K562 (cell line): ENCODE measurements around the gene UNC119.

Source experiments
- BMI1 ChIP-seq: fragments of 150-350 bp; IDR thresholded peaks from 2 replicates; pipeline ENCODE4 v1.6.1; 2014; ENCODE audit warnings: low read length
- CTCF ChIP-seq, 3 experiments: IDR thresholded peaks in 2 of 3; conservative IDR thresholded peaks in 1 of 3; 2 replicates each; pipeline ENCODE4 v1.5.1; 2011 to 2012; ENCODE audit warnings: low read length in 3 of 3, mild to moderate bottlenecking in 3 of 3, control low read depth in 2 of 3, improper control_type of control experiment in 1 of 3, inconsistent platforms in 1 of 3, low read depth in 1 of 3, mixed read lengths in 1 of 3, moderate library complexity in 1 of 3; ENCODE audit not compliant: insufficient read depth in 2 of 3
- IRF2 ChIP-seq: sonication (generic); formaldehyde crosslinking; IDR thresholded peaks from 2 replicates; pipeline ENCODE4 v1.8.1; 2022; ENCODE audit warnings: mild to moderate bottlenecking, missing genetic modification reagents
- JUN ChIP-seq, 2 experiments: sonication (generic) in 1 of 2; formaldehyde crosslinking in 1 of 2; IDR thresholded peaks; 2 replicates each; pipeline versions ENCODE4 v1.6.1 to v1.8.0; 2012 to 2022; ENCODE audit warnings: borderline replicate concordance in 2 of 2, mild to moderate bottlenecking in 2 of 2, improper control_type of control experiment in 1 of 2, low read depth in 1 of 2, low read length in 1 of 2, missing genetic modification reagents in 1 of 2
- NCOA6 ChIP-seq: fragments of 450-650 bp; IDR thresholded peaks from 2 replicates; pipeline ENCODE4 v1.6.1; 2017; ENCODE audit warnings: mild to moderate bottlenecking
- NR2C2 ChIP-seq, 2 experiments: fragments of 200-800 bp in 1 of 2; sonication (Bioruptor generic) in 1 of 2; sonication (generic) in 1 of 2; formaldehyde crosslinking in 1 of 2; IDR thresholded peaks; 2 replicates each; pipeline versions ENCODE4 v1.6.1 to v1.8.0; 2016 to 2022; ENCODE audit warnings: mild to moderate bottlenecking in 1 of 2, missing compliant biosample characterization in 1 of 2, missing genetic modification characterization in 1 of 2, missing genetic modification reagents in 1 of 2
- NRF1 ChIP-seq, 2 experiments: fragments of 450-650 bp; IDR thresholded peaks in 1 of 2; conservative IDR thresholded peaks in 1 of 2; 2 replicates each; pipeline ENCODE4 v1.6.1; 2014; ENCODE audit warnings: mild to moderate bottlenecking in 2 of 2
- RFX5 ChIP-seq: IDR thresholded peaks from 2 replicates; pipeline ENCODE4 v1.6.1; 2011; ENCODE audit warnings: low read depth, mild to moderate bottlenecking, improper control_type of control experiment, low read length
- ZFP30 ChIP-seq: fragments of 250-450 bp; sonication (Bioruptor Pico); IDR thresholded peaks from 2 replicates; pipeline ENCODE4 v1.8.0; 2022; ENCODE audit warnings: moderate library complexity, mild to moderate bottlenecking, inconsistent platforms, borderline replicate concordance

- no peak for TF ChIP-seq BMI1
- no peak for TF ChIP-seq NCOA6
- no peak for TF ChIP-seq NR2C2 (CRISPR knock-in tag; IDR thresholded peaks at IDR 0.05)
- no peak for TF ChIP-seq NR2C2 (tag; IDR thresholded peaks at IDR 0.05)
- TF ChIP-seq JUN (IDR thresholded peaks at IDR 0.05; ENCODE audit: borderline replicate concordance, low read depth, low read length), result no peak
- no peak for TF ChIP-seq JUN (CRISPR knock-in tag; IDR thresholded peaks at IDR 0.05; ENCODE audit: borderline replicate concordance)
- TF ChIP-seq RFX5, result no peak
- TF ChIP-seq CTCF (IDR thresholded peaks at IDR 0.05 in 2 of 3, conservative IDR thresholded peaks at IDR 0.05 in 1 of 3; ENCODE audit: insufficient read depth in 2 of 3, low read depth in 1 of 3, low read length in 3 of 3), result no peak
- TF ChIP-seq NRF1 (conservative IDR thresholded peaks at IDR 0.05 in 1 of 2, IDR thresholded peaks at IDR 0.05 in 1 of 2), result no peak
- TF ChIP-seq IRF2 (CRISPR knock-in tag), result no peak
- no peak for TF ChIP-seq ZFP30 (CRISPR knock-in tag)
Observed at GRCh38 chr17:28497931-28498330, 54.5 kb downstream of the UNC119 start.
